K562 (cell line): Measurements from ENCODE around the gene BDP1. TPM values are rescaled to one million over a fixed set of nuclear protein-coding genes. Genes with fewer than 3 reads are reported as not detected.

Experiments used
- ATAC-seq: fragments of 200-7000 bp; cut with Tn5 transposase; 3 replicates; pipeline ENCODE4 v1.9.1; 2020; ENCODE audit warnings: moderate library complexity
- BruUV-seq: library from RNA; stranded (reverse); fragments of 400-500 nt; replicated peaks from 2 replicates; lab custom pipeline; 2021; lab: Mats Ljungman, UMichigan
- CTCF ChIA-PET: fragments of 300-600 bp; formaldehyde crosslinking; extraction: SDS; loops from one replicate; lab custom pipeline; 2021; ENCODE audit warnings: low intra/inter-chr PET ratio; lab: Yijun Ruan, JAX
- POLR2A ChIA-PET: fragments of 300-600, 350-650 bp; sonication (Branson Sonifier 250); formaldehyde crosslinking; extraction: SDS; loops from one replicate; lab custom pipeline; 2021; ENCODE audit warnings: antibody characterized with exemption, inconsistent platforms; lab: Yijun Ruan, JAX
- DNase-seq, 4 experiments: peaks; one replicate each; pipeline versions ENCODE4 v3.0.0 to v3.0.0-alpha.2; 2011 to 2018; ENCODE audit warnings: low spot score in 3 of 4, mixed read lengths in 3 of 4; ENCODE audit errors: extremely low read depth in 1 of 4
- FAIRE-seq: peaks from 2 replicates; lab custom pipeline; 2011; peaks lifted over from hg19 to GRCh38; lab: Jason Lieb, UNC
- H2AFZ ChIP-seq: 2 replicates; pipeline ENCODE4 v1.6.0; 2011; ENCODE audit warnings: low read depth, low read length, control low read depth, inconsistent platforms
- H3K27ac ChIP-seq: fragments of 200-600 bp; 3 replicates; pipeline ENCODE4 v1.8.0; 2011; ENCODE audit warnings: low read depth, mild to moderate bottlenecking, control low read depth, inconsistent platforms, low read length, moderate library complexity, mixed read lengths; ENCODE audit errors: extremely low read depth
- H3K27me3 ChIP-seq, 2 experiments: fragments of 300-600 bp in 1 of 2; 2 replicates in 1 of 2; 3 replicates in 1 of 2; pipeline versions ENCODE4 v1.6.0 to v1.8.0; 2011; ENCODE audit warnings: inconsistent platforms in 2 of 2, low read length in 2 of 2, mild to moderate bottlenecking in 1 of 2, mixed read lengths in 1 of 2, moderate library complexity in 1 of 2; ENCODE audit not compliant: control insufficient read depth in 2 of 2, insufficient read depth in 2 of 2
- H3K36me3 ChIP-seq: fragments of 300-600 bp; 3 replicates; pipeline ENCODE4 v1.8.0; 2011; ENCODE audit warnings: mild to moderate bottlenecking, low read length, inconsistent platforms; ENCODE audit not compliant: control insufficient read depth, insufficient read depth
- H3K4me1 ChIP-seq, 2 experiments: fragments of 200-600 bp in 1 of 2; replicated peaks in 1 of 2; 2 replicates in 1 of 2; 3 replicates in 1 of 2; pipeline versions ENCODE4 v1.5.1 to v1.8.0; 2011; ENCODE audit warnings: inconsistent platforms in 2 of 2, low read length in 2 of 2, mild to moderate bottlenecking in 1 of 2, mixed read lengths in 1 of 2, moderate library complexity in 1 of 2; ENCODE audit not compliant: control insufficient read depth in 2 of 2, insufficient read depth in 2 of 2
- H3K4me2 ChIP-seq: 2 replicates; pipeline ENCODE4 v1.6.1; 2011; ENCODE audit warnings: low read length, control low read depth, inconsistent platforms, mixed read lengths; ENCODE audit not compliant: insufficient read depth
- H3K4me3 ChIP-seq: fragments of 200-600 bp; sonication (generic), shearing (Covaris generic); 2 replicates; pipeline ENCODE4 v1.5.1; 2016; ENCODE audit warnings: control low read depth, inconsistent platforms
- H3K79me2 ChIP-seq: fragments of 200-600 bp; 3 replicates; pipeline ENCODE4 v1.8.0; 2011; ENCODE audit warnings: low read length, inconsistent platforms; ENCODE audit not compliant: control insufficient read depth, insufficient read depth
- H3K9ac ChIP-seq, 2 experiments: 2 replicates each; pipeline versions ENCODE4 v1.6.0 to v1.6.1; 2011; ENCODE audit warnings: low read depth in 2 of 2, low read length in 2 of 2, control low read depth in 1 of 2, inconsistent platforms in 1 of 2, mild to moderate bottlenecking in 1 of 2, mixed read lengths in 1 of 2; ENCODE audit not compliant: insufficient read depth in 1 of 2
- H3K9me1 ChIP-seq: one replicate; pipeline ENCODE4 v1.6.0; 2011; ENCODE audit warnings: inconsistent platforms, mild to moderate bottlenecking, low read length, moderate library complexity; ENCODE audit not compliant: control insufficient read depth, insufficient read depth
- H3K9me3 ChIP-seq: replicated peaks from 2 replicates; pipeline ENCODE4 v1.5.1; 2011; ENCODE audit warnings: low read depth, low read length, inconsistent platforms; ENCODE audit not compliant: control insufficient read depth, insufficient read depth
- H4K20me1 ChIP-seq: replicated peaks from 2 replicates; pipeline ENCODE4 v1.6.1; 2011; ENCODE audit warnings: low read length, inconsistent platforms, mixed read lengths; ENCODE audit not compliant: control insufficient read depth, insufficient read depth
- BCL6 ChIP-seq: fragments of 250-450 bp; sonication (Bioruptor Pico); IDR thresholded peaks from 2 replicates; pipeline ENCODE4 v1.4.0; 2020
- ERF ChIP-seq: fragments of 450-650 bp; formaldehyde crosslinking; IDR thresholded peaks from 2 replicates; pipeline ENCODE4 v1.4.0; 2020; ENCODE audit warnings: mild to moderate bottlenecking, mixed read lengths
- ETV5 ChIP-seq: sonication (generic); formaldehyde crosslinking; IDR thresholded peaks from 2 replicates; pipeline ENCODE4 v1.4.0; 2020; ENCODE audit warnings: low read depth, mild to moderate bottlenecking, missing genetic modification reagents
- GATA2 ChIP-seq: sonication (generic); formaldehyde crosslinking; IDR thresholded peaks from 2 replicates; pipeline ENCODE4 v1.4.0; 2020; ENCODE audit warnings: mild to moderate bottlenecking, missing genetic modification reagents
- HNRNPLL ChIP-seq: fragments of 200-400 bp; formaldehyde crosslinking; IDR thresholded peaks from 2 replicates; pipeline ENCODE4 v1.6.1; 2017; ENCODE audit warnings: low read length, low read depth, mild to moderate bottlenecking; ENCODE audit not compliant: poor library complexity, severe bottlenecking
- KDM5B ChIP-seq: fragments of 200-600 bp; sonication (generic); IDR thresholded peaks from 2 replicates; pipeline ENCODE4 v1.6.1; 2012; ENCODE audit warnings: low read depth, mild to moderate bottlenecking, moderate library complexity, low read length, control low read depth, inconsistent platforms; ENCODE audit not compliant: insufficient replicate concordance
- KLF16 ChIP-seq: IDR thresholded peaks from 2 replicates; pipeline ENCODE4 v1.6.1; 2016; ENCODE audit warnings: antibody characterized with exemption
- POU5F1 ChIP-seq: fragments of 150-350 bp; IDR thresholded peaks from 2 replicates; pipeline ENCODE4 v1.6.1; 2014; ENCODE audit warnings: borderline replicate concordance, low read length, low read depth, mild to moderate bottlenecking; ENCODE audit not compliant: partially characterized antibody
- SNIP1 ChIP-seq: fragments of 450-650 bp; IDR thresholded peaks from 2 replicates; pipeline ENCODE4 v1.7.1; 2017; ENCODE audit warnings: low read depth, mild to moderate bottlenecking
- SRF ChIP-seq, 2 experiments: fragments of 250-450, 450-650 bp in 1 of 2; sonication (Bioruptor Pico) in 1 of 2; sonication (generic) in 1 of 2; formaldehyde crosslinking; IDR thresholded peaks; 2 replicates each; pipeline versions ENCODE4 v1.5.0 to v1.5.1; 2020 to 2022; ENCODE audit warnings: mild to moderate bottlenecking in 1 of 2, missing genetic modification reagents in 1 of 2
- ZNF316 ChIP-seq: fragments of 450-650 bp; IDR thresholded peaks from 2 replicates; pipeline ENCODE4 v1.6.1; 2016
- ZNF668 ChIP-seq: fragments of 250-450 bp; sonication (Bioruptor Pico); IDR thresholded peaks from 2 replicates; pipeline ENCODE4 v1.8.0; 2022; ENCODE audit warnings: mild to moderate bottlenecking, inconsistent platforms
- ZNF707 ChIP-seq: fragments of 250-450 bp; sonication (Bioruptor Pico); conservative IDR thresholded peaks from 2 replicates; pipeline ENCODE4 v1.8.0; 2022; ENCODE audit warnings: inconsistent platforms, mild to moderate bottlenecking, moderate library complexity
- ZNF76 ChIP-seq: fragments of 250-450 bp; sonication (Bioruptor Pico); IDR thresholded peaks from 2 replicates; pipeline ENCODE4 v1.4.0; 2020; ENCODE audit warnings: mild to moderate bottlenecking, moderate library complexity, borderline replicate concordance
- WGBS: fragments of 100-300 bp; shearing (Covaris generic); methylation state at CpG from one replicate; pipeline ENCODE4 v1.1.6; 2016; ENCODE audit warnings: low coverage, mixed read lengths; ENCODE audit not compliant: insufficient coverage; ENCODE audit errors: missing lambda C conversion rate; 5-methylcytosine and 5-hydroxymethylcytosine counted together
- in situ Hi-C: fragments of 300-500 bp; cut with MboI; formaldehyde crosslinking; loops from 4 replicates; pipeline ENCODE4 v1.15.0; 2018; ENCODE audit warnings: inconsistent platforms, mixed read lengths
- intact Hi-C: fragments of 100-400 bp; cut with micrococcal nuclease; formaldehyde crosslinking; loops from 2 replicates; pipeline ENCODE4 v1.14.2; 2022
- polyA plus RNA-seq, 8 experiments: library from polyadenylated mRNA; depleted of rRNA in 4 of 8; stranded (reverse) in 5 of 8; unstranded in 3 of 8; fragments of >200 nt; fragmentation: Nextera tagmentation in 2 of 8; fragmentation: Illumina TruSeq in 1 of 8; extraction: Ambion mirVana in 2 of 8; extraction: Trizol in 1 of 8; gene quantifications; 2 replicates each; pipeline versions ENCODE4 v1.2.1 to v1.2.3, GENCODE V29; 2011 to 2014; ENCODE audit warnings: inconsistent platforms in 1 of 8, missing spikeins in 1 of 8
- total RNA-seq, 7 experiments: library from RNA; depleted of rRNA in 6 of 7; stranded (reverse); fragments of >200 nt in 6 of 7; fragmentation: Illumina TruSeq in 2 of 7; extraction: Trizol in 2 of 7; gene quantifications; 2 replicates each; pipeline versions ENCODE4 v1.2.1 to v1.2.3, GENCODE V29; 2011 to 2021; ENCODE audit warnings: low replicate concordance in 1 of 7
- TF ChIP-seq, protein P1 (sequence below): fragments of 250-450 bp; sonication (Bioruptor Pico); IDR thresholded peaks from 2 replicates; pipeline ENCODE4 v1.4.0; 2020; ENCODE audit warnings: mild to moderate bottlenecking

The BDP1 gene
- total and polyA plus RNA-seq, 9 of the 15 experiments (the other 6 are each of a cell fraction or from before 2014, with no cell fraction given) = 6.9 to 47.3 (median 23.9) TPM

GRCh38 chr5:71471193-71471592 lies 15.7 kb downstream of the BDP1 start:
- H3K36me3 ChIP-seq = peaks cover 74% of the 10 kb centered on the region
- intact Hi-C loops = loop anchor here (10.0 kb wide), 1 partner anchor 284 kb away; no protein-coding TSS in a partner anchor
- no peaks in the 10 kb centered on the region for H3K27me3 ChIP-seq
- DNase-seq (no peak), ATAC-seq (no peak), FAIRE-seq (no peak)
- no peak overlapping the region for H2AFZ ChIP-seq
- no peaks in the 10 kb centered on the region for H4K20me1 ChIP-seq
- ChIA-PET POLR2A (interaction anchor here (0.6 to 3.4 kb wide), 2 partner anchors 11 to 53 kb away, joined by 4 to 11 read pairs; no protein-coding TSS in a partner anchor), CTCF (interaction anchor here (0.5 kb wide), 1 partner anchor 309 kb away, joined by 3 read pairs; no protein-coding TSS in a partner anchor)
- no peaks in the 10 kb centered on the region for H3K9me1 ChIP-seq
- no peaks in the 10 kb centered on the region for H3K9me3 ChIP-seq
- no peak overlapping the region for H3K4me2 ChIP-seq
- H3K4me3 ChIP-seq = no peak overlapping the region
- H3K4me1 ChIP-seq = no peaks in the 10 kb centered on the region
- H3K9ac ChIP-seq = no peak overlapping the region
- in situ Hi-C loops = loop anchor here (25.0 kb wide), 2 partner anchors 259 to 1259 kb away; no protein-coding TSS in a partner anchor
- 85% methylated on average over 7 of the region's 9 CpGs for WGBS
- no peak overlapping the region for H3K27ac ChIP-seq
- no peaks in the 10 kb centered on the region for H3K79me2 ChIP-seq
- TF ChIP-seq SNIP1 (no peak), KDM5B (no peak), POU5F1 (no peak), GATA2 (CRISPR knock-in tag) (no peak), ETV5 (no peak), ZNF76 (CRISPR knock-in tag) (no peak), ZNF668 (CRISPR knock-in tag) (no peak), ZNF316 (no peak), HNRNPLL (no peak), KLF16 (no peak), ZNF707 (CRISPR knock-in tag) (no peak), ERF (CRISPR knock-in tag) (no peak), SRF (CRISPR knock-in tag; IDR thresholded peaks at IDR 0.05) (no peak), BCL6 (no peak)
- TF ChIP-seq, protein P1, sequence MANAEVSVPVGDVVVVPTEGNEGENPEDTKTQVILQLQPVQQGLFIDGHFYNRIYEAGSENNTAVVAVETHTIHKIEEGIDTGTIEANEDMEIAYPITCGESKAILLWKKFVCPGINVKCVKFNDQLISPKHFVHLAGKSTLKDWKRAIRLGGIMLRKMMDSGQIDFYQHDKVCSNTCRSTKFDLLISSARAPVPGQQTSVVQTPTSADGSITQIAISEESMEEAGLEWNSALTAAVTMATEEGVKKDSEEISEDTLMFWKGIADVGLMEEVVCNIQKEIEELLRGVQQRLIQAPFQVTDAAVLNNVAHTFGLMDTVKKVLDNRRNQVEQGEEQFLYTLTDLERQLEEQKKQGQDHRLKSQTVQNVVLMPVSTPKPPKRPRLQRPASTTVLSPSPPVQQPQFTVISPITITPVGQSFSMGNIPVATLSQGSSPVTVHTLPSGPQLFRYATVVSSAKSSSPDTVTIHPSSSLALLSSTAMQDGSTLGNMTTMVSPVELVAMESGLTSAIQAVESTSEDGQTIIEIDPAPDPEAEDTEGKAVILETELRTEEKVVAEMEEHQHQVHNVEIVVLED (CRISPR knock-in tag) = no peak
- no TSS peak for BruUV-seq
